GM12875 (cell line): Measurements from ENCODE around the gene GABRR2.

Source experiments
- H3K4me3 ChIP-seq: one replicate; pipeline ENCODE4 v1.5.1; 2011; ENCODE audit warnings: low read depth, low read length, control low read depth
- TF ChIP-seq, protein P1 (sequence below): IDR thresholded peaks from 2 replicates; pipeline ENCODE4 v1.5.1; 2011; ENCODE audit warnings: low read depth, mild to moderate bottlenecking, control low read depth, inconsistent platforms, low read length, moderate library complexity, borderline replicate concordance; ENCODE audit not compliant: insufficient read depth

GABRR2 gene

DNA sequence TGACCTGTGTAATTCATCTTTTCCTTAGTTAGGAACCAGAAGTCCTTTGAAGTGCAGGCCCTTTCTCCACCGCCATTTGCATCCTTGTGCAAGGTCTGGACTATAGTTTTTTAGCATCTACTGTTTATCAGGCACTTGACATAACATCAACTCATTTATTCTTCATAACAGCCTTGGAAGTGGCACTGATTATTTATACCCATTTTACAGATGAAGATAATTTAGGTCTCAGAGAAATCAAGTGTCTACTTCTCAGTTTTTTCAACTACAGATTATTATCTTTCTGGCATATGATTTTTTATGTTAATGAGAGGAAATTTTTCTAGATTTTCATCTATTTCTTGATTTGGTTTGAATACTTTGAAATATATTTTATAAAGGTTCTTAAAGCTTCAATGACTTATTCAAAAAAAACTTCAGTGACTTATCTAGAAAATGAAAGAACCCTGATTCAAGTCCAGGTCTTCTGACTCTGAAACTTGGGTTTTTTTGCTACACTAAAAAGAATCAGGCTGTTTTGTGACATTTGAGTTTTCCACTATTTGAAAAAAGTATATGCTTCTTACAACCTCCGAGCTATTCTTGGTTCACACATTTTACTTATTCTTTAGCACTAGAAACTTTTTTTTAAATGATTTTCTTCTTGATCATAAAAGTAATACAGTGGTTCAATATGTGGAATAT lies 40.6 kb upstream of the GABRR2 start:
- H3K4me3 ChIP-seq, result no peak overlapping the region
- TF ChIP-seq, protein P1, sequence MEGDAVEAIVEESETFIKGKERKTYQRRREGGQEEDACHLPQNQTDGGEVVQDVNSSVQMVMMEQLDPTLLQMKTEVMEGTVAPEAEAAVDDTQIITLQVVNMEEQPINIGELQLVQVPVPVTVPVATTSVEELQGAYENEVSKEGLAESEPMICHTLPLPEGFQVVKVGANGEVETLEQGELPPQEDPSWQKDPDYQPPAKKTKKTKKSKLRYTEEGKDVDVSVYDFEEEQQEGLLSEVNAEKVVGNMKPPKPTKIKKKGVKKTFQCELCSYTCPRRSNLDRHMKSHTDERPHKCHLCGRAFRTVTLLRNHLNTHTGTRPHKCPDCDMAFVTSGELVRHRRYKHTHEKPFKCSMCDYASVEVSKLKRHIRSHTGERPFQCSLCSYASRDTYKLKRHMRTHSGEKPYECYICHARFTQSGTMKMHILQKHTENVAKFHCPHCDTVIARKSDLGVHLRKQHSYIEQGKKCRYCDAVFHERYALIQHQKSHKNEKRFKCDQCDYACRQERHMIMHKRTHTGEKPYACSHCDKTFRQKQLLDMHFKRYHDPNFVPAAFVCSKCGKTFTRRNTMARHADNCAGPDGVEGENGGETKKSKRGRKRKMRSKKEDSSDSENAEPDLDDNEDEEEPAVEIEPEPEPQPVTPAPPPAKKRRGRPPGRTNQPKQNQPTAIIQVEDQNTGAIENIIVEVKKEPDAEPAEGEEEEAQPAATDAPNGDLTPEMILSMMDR, result no peak

DNA sequence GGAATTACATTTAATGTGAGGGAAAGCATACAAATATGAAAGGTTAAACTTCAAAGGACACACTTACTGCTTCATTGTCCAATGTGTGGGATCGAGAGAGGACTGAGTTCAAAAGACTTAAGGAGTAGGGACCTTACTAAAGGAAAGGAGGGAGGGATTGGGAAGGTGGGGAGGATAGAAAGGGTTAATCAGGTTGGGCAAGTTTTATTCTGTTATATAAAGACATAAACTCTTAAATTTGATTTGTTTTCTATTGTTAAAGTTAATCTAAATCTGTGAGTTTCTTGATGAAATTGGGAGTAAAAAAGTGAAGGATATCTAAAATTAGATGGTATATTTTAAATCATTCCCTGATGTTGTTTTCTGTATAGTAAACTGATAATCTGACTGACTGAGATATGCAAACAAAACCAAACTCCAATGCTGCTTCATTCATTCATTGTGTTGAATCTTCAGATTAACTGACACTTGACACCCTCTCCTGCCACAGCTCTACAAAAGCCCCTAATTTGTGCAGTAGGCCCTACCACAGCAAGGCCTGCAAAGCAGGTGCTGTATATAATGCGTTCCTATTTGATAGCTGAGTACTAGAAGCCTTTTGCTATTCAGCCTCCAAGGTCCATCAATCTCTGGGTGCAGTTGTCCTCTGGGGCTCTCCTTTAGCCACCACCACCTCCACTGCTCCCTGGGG lies 38.7 kb upstream of the GABRR2 start:
- peak overlapping the region; percentile 89 for H3K4me3 ChIP-seq
- TF ChIP-seq, protein P1, result no peak

DNA sequence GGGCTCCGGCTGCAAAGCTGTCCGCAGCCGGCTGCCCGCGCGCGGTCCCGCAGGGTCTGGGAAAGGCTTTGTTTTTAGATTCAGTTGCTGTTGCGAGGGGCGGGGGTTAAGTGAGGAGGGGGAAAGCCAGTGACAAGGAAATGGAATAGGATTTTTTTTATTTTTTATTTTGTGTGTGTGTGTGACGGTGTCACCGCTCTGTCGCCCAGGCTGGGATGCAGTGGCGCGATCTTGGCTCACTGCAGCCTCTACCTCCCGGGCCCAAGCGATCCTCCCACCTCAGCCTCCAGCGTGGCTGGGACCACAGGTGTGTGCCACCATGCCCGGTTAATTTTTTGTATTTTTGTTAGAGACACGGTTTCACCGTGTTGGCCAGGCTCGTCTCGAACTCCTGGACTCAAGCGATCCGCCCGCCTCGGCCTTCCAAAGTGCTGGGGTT lies 38.0 kb upstream of the GABRR2 start:
- TF ChIP-seq, protein P1, result no peak
- peak overlapping the region; percentile 89 for H3K4me3 ChIP-seq

DNA sequence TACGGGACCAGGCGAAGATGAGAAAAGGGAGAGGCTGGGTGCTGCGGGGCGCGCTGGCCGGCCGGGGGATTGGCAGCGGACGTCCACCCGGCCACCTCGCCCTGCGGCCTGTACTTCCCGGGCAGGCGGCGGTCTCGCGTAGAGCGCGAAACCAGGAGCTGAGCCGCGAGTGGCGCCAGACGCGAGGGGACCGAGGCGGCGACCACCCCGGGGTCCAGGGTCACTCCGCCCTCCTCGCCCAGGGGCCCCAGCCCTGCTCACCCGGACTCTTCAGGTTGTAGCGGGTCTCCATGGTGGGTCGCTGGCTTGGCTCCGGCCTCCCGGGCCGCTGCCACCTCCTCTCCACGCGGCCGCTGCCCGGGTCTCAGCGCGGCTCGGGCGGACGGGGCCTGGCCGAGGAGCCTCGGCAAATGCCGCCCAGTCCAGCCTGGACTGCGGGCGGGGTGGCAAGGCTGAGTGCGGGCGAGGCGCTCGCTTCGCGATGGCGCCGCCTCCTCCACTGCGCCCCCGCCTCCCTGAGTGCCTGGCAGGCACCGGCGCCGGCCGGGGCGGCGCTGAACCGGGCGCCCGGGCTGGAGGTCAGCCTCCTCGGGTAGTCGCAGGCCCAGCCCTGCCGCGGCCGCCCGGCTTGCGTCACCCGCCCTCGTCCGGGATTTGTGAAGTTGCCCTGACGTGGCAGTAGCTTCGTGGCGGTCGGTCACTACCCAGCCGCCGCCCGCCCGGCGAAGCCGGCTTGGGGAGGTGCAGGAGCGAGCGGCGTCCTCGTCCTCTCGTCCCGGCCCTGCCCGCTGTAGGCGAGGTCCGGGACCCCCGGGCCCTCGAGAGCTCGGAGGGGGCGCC lies 37.4 kb upstream of the GABRR2 start, which contains the start of gene UBE2J1:
Gene UBE2J1 (minus strand): TSS at position 445 of the 840 bp plus-strand sequence. CDS start 153 bp downstream, at position 292.
- TF ChIP-seq, protein P1, result no peak
- H3K4me3 ChIP-seq, result peak within 1 kb of the TSS; percentile 89

DNA sequence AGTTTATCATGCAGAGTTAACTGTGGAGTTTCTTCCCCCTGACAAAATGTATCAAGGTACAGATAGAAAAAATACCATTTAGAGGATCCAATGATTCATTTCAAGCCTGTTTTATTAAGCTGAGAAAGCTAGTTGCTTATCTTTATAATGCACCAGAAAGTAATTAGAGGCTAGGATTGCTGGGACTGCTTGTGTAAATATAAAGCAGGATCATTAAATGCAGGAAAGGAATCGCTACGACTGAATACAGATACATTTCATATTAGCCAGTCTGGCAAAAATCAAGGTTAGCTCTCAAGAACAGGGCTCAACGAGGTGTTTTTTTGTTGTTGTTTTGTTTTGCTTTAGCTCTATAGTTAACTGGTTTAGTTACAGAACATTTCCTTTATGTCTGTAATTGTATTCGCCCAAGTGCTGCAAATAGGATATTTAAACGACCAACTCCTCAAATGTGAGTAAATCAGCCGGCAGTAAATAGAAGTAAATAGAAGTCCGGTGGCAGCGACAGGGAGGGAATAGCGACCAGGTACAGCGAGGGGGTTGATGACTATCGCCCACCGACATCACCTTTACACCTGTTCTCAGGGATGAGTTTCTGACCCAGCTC lies 36.7 kb upstream of the GABRR2 start:
- peak overlapping the region; percentile 89 for H3K4me3 ChIP-seq
- TF ChIP-seq, protein P1, result no peak

DNA sequence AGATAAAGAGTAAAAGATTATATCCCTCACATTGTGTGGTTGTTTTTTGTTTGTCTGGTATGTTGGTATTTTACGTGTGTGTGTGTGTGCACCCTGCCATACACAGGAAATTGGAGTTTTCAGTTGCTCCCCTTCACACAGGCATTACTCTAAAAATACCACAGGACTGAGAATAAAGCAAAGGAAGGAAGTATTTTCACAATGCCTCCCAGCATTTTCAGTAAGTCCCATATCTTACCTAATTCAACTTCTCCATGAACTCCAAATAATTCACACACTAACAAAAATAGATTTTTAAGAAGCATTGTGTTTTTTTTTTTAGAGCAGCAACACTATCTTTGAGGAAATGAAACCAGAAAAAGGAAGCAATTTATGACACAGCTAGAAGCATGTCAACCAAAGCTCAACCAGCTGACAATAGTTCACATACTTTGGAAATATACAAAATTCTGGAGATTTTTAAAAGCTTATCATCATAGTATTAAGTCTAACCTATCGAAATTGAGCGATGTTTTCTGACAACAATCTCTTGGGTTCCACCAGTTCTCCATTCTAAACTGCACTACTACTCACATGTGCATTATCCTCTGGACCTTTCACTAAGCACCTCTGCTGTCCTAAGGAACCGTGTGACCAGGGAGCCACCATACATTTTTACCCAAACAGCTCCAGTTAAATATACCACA lies 35.3 kb upstream of the GABRR2 start:
- H3K4me3 ChIP-seq, result peak overlapping the region; percentile 31
- TF ChIP-seq, protein P1, result no peak
